RWPE1 (cell line): ENCODE data around the gene NLRP4.

Source experiments
- CTCF ChIA-PET: fragments of 350-600 bp; sonication (Branson Sonifier 250); formaldehyde crosslinking; extraction: SDS; loops from one replicate; lab custom pipeline; 2021; lab: Yijun Ruan, JAX
- POLR2A ChIA-PET: fragments of 400-600 bp; formaldehyde crosslinking; extraction: SDS; loops from one replicate; lab custom pipeline; 2020; ENCODE audit warnings: antibody characterized with exemption; ENCODE audit not compliant: low non-redundant PET; lab: Yijun Ruan, JAX
- DNase-seq: peaks from one replicate; pipeline ENCODE4 v3.0.0; 2012; ENCODE audit warnings: low spot score
- H3K27ac ChIP-seq: fragments of 450-650 bp; 2 replicates; pipeline ENCODE4 v1.5.1; 2017
- TF ChIP-seq, protein P1 (sequence below): fragments of 450-650 bp; conservative IDR thresholded peaks from 2 replicates; pipeline ENCODE4 v1.5.1; 2017; ENCODE audit warnings: low read depth, mild to moderate bottlenecking

The NLRP4 gene

DNA sequence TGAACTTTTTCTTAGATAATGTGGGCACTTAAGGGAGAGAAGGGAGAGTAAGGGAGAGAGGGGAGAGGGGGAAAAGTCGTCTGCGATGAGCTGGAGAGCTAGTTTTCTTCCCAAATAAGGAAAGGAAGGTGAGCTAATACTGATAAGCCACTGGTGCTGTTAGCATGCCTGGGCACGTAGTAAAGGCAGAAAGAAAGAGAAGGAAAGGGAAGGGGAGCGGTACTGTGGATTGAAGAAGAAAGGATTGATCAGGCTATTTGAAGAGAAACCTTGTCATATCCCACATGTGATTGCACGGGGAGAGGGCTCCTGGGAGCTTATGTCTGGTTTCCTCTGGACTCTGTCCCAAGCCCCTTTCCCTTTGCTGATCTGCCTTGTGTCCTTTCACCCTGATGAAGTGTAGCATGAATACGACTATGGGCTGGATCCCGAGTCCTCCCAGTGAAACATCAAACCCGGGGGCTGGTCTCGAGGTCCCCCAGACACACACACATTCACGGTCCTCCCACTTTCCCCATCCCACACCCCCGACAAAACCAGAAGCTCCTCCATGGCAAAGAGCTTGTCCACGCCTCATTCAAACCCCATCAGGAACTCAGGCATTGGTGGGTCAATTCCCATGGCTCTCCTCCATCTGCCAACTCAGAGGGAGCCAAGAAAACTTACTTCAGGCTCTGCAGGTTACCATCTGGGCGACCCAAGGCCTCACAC lies 65.2 kb downstream of the NLRP4 start:
- no peak overlapping the region for H3K27ac ChIP-seq
- POLR2A ChIA-PET = no interaction called here
- TF ChIP-seq, protein P1, sequence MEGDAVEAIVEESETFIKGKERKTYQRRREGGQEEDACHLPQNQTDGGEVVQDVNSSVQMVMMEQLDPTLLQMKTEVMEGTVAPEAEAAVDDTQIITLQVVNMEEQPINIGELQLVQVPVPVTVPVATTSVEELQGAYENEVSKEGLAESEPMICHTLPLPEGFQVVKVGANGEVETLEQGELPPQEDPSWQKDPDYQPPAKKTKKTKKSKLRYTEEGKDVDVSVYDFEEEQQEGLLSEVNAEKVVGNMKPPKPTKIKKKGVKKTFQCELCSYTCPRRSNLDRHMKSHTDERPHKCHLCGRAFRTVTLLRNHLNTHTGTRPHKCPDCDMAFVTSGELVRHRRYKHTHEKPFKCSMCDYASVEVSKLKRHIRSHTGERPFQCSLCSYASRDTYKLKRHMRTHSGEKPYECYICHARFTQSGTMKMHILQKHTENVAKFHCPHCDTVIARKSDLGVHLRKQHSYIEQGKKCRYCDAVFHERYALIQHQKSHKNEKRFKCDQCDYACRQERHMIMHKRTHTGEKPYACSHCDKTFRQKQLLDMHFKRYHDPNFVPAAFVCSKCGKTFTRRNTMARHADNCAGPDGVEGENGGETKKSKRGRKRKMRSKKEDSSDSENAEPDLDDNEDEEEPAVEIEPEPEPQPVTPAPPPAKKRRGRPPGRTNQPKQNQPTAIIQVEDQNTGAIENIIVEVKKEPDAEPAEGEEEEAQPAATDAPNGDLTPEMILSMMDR = no peak
- CTCF ChIA-PET = no interaction called here
- DNase-seq = no peak

DNA sequence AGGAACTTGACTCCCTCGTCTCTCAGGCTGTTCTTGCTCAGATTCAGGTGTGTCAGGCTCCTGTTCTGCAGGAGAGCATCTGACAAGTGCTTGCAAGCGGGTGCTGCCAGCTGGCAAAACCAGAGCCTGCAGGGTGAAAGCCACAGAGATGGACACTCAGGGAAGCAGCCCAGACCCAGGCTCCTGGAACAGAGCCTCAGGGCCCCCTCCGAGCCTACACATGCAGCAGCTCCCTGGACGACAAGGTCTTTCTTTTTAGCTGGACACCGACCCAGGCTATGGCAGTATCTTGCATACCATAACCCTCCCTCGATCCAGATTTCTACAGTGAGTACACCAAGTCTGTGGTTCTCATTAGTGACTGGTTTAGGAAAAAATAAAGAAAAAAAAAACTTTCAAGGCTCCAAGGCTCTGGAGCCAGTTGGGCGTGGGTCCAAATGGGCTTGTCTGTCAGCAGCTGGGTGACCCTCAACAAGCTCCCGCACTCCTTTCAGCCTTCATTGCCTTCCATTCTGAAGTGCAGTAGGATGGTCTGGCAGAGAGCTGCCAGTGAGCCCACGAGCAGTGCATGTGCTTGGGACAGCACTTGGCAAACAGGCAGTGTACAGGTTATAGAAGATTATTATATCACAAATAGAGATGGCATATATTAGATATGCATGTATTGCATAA lies 65.9 kb downstream of the NLRP4 start:
- ChIA-PET POLR2A (no interaction called here), CTCF (no interaction called here)
- H3K27ac ChIP-seq = no peak overlapping the region
- TF ChIP-seq, protein P1 = no peak
- no peak for DNase-seq

DNA sequence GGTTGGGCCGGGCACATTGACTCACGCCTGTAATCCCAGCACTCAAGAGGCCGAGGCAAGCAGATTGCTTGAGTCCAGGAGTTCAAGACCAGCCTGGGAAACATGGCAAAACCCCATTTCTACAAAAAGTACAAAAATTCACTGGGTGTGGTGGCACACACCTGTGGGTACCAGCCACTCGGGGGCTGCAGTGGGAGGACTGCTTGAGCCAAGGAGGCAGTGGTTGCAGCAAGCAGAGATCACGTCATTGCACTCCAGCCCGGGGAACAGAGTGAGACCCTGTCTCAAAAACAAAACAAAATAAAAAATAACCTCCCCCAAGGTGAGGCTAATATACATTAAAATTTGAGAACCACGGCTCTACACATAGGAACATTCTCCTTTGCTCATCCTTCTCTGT lies 70.9 kb downstream of the NLRP4 start:
- CTCF ChIA-PET = no interaction called here
- no peak for DNase-seq
- POLR2A ChIA-PET = no interaction called here
- no peak overlapping the region for H3K27ac ChIP-seq
- TF ChIP-seq, protein P1 = no peak

DNA sequence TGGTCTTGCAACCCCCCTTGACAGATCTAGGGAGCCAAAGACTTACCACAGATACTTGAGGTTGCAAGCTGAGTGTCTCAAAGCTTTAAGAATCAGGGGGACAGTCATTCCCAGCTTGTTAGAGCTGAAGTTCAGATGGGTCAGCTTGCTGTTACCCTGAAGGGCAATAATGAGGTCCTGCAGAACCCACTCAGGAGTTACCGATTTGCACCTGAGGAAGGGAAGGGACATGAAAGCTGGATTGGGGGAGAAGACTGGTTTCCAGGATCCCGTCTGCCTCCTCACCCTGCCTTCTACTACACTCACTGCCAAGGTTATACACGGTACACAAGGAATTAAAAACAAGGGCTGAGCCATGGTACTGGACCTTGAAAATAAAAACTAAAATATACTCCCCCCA lies 71.4 kb downstream of the NLRP4 start:
- CTCF ChIA-PET = no interaction called here
- POLR2A ChIA-PET = no interaction called here
- no peak overlapping the region for H3K27ac ChIP-seq
- TF ChIP-seq, protein P1 = no peak
- DNase-seq = no peak

GRCh38 chr19:55909801-55910200 lies 73.5 kb downstream of the NLRP4 start:
- POLR2A ChIA-PET = no interaction called here
- no peak overlapping the region for H3K27ac ChIP-seq
- DNase-seq = no peak
- TF ChIP-seq, protein P1 = no peak
- CTCF ChIA-PET = no interaction called here

GRCh38 chr19:55912916-55913315 lies 76.6 kb downstream of the NLRP4 start:
- TF ChIP-seq, protein P1 = no peak
- no peak overlapping the region for H3K27ac ChIP-seq
- DNase-seq = no peak
- ChIA-PET POLR2A (no interaction called here), CTCF (interaction anchor here (1.0 kb wide), 1 partner anchor 153 kb away, joined by 3 read pairs; no protein-coding TSS in a partner anchor)
